B cell (primary cell): Measurements from ENCODE around the gene RNF213. TPM values are rescaled to one million over a fixed set of nuclear protein-coding genes. Genes with fewer than 3 reads are reported as not detected.

ENCODE experiments used
- ATAC-seq: fragments of 200-7000 bp; cut with Tn5 transposase; one replicate; pipeline ENCODE4 v1.10.0; 2021; ENCODE audit warnings: low read depth, mild to moderate bottlenecking, moderate number of reproducible peaks, moderate library complexity
- CTCF ChIA-PET: fragments of 350-600 bp; sonication (Branson Sonifier 250); formaldehyde crosslinking; loops from one replicate; lab custom pipeline; 2021; ENCODE audit warnings: antibody characterized with exemption, inconsistent platforms; lab: Charles Lee
- POLR2A ChIA-PET: fragments of 350-600 bp; sonication (Branson Sonifier 250); formaldehyde crosslinking; loops from one replicate; lab custom pipeline; 2021; ENCODE audit warnings: antibody characterized with exemption; lab: Charles Lee
- DNase-seq: peaks from one replicate; pipeline ENCODE4 v3.0.0; 2013
- H2AFZ ChIP-seq: 2 replicates; pipeline ENCODE4 v1.6.1; 2012; ENCODE audit warnings: mild to moderate bottlenecking, low read depth, low read length; ENCODE audit not compliant: insufficient read depth, poor library complexity, severe bottlenecking
- H3K27ac ChIP-seq, 2 donors: 1 replicate in 1 of 2; 2 replicates in 1 of 2; pipeline ENCODE4 v1.5.1; 2012 to 2013; ENCODE audit warnings: low read length in 2 of 2, mild to moderate bottlenecking in 2 of 2, moderate library complexity in 1 of 2
- H3K27me3 ChIP-seq, 4 experiments: fragments of 200-600 bp in 1 of 4; sonication (generic) in 1 of 4; replicated peaks in 1 of 4; 1 replicate in 2 of 4; 2 replicates in 2 of 4; pipeline versions ENCODE4 v1.6.1 to v1.7.0; 2013 to 2016; ENCODE audit warnings: low read length in 3 of 4, mild to moderate bottlenecking in 2 of 4, mixed read lengths in 1 of 4, moderate library complexity in 1 of 4; ENCODE audit not compliant: insufficient read depth in 4 of 4, control insufficient read depth in 3 of 4; ENCODE audit errors: control extremely low read depth in 1 of 4
- H3K36me3 ChIP-seq, 2 experiments: replicated peaks in 1 of 2; 1 replicate in 1 of 2; 2 replicates in 1 of 2; pipeline versions ENCODE4 v1.6.1 to v1.7.1; 2013; ENCODE audit warnings: low read length in 1 of 2; ENCODE audit not compliant: insufficient read depth in 2 of 2, control insufficient read depth in 1 of 2; ENCODE audit errors: control extremely low read depth in 1 of 2, extremely low read depth in 1 of 2
- H3K4me1 ChIP-seq, 2 donors: fragments of 200-600 bp in 1 of 2; sonication (generic) in 1 of 2; 1 replicate in 1 of 2; 2 replicates in 1 of 2; pipeline versions ENCODE4 v1.5.1 to v1.6.1; 2013 to 2017; ENCODE audit warnings: low read length in 2 of 2; ENCODE audit not compliant: control insufficient read depth in 2 of 2, insufficient read depth in 2 of 2
- H3K4me2 ChIP-seq: replicated peaks from 2 replicates; pipeline ENCODE3; 2012; ENCODE audit warnings: mild to moderate bottlenecking, low read depth, low read length; ENCODE audit not compliant: poor library complexity, severe bottlenecking
- H3K4me3 ChIP-seq, 5 experiments: fragments of 200-600 bp in 1 of 5; sonication (generic) in 1 of 5; 1 replicate in 3 of 5; 2 replicates in 2 of 5; pipeline versions ENCODE4 v1.5.1 to v1.7.0; 2011 to 2016; ENCODE audit warnings: low read length in 4 of 5, mild to moderate bottlenecking in 4 of 5, low read depth in 2 of 5, control low read depth in 1 of 5, moderate library complexity in 1 of 5; ENCODE audit not compliant: insufficient read depth in 1 of 5; ENCODE audit errors: control extremely low read depth in 1 of 5, extremely low read depth in 1 of 5
- H3K79me2 ChIP-seq: fragments of 200-600 bp; sonication (generic); one replicate; pipeline ENCODE4 v1.6.0; 2016; ENCODE audit warnings: low read length; ENCODE audit not compliant: control insufficient read depth, insufficient read depth
- H3K9ac ChIP-seq: fragments of 200-600 bp; sonication (generic); 2 replicates; pipeline ENCODE4 v1.6.1; 2017; ENCODE audit warnings: mild to moderate bottlenecking, low read length, moderate library complexity
- H3K9me3 ChIP-seq, 3 donors: one replicate each; pipeline versions ENCODE4 v1.6.1 to v1.7.1; 2013; ENCODE audit warnings: low read length in 2 of 3; ENCODE audit not compliant: control insufficient read depth in 2 of 3, insufficient read depth in 1 of 3; ENCODE audit errors: control extremely low read depth in 1 of 3
- H4K20me1 ChIP-seq: 2 replicates; pipeline ENCODE4 v1.6.0; 2012; ENCODE audit warnings: mild to moderate bottlenecking, low read length; ENCODE audit not compliant: insufficient read depth, control insufficient read depth, poor library complexity, severe bottlenecking
- H3K27ac Mint-ChIP-seq: one replicate; pipeline ENCODE4 v1.8.0; 2021; ENCODE audit warnings: mixed read lengths
- H3K27me3 Mint-ChIP-seq: one replicate; pipeline ENCODE4 v1.8.0; 2021; ENCODE audit warnings: mixed read lengths
- H3K4me1 Mint-ChIP-seq: one replicate; pipeline ENCODE4 v1.8.0; 2021; ENCODE audit warnings: mixed read lengths
- H3K4me3 Mint-ChIP-seq: one replicate; pipeline ENCODE4 v1.8.0; 2021; ENCODE audit warnings: mixed read lengths
- H3K9me3 Mint-ChIP-seq: one replicate; pipeline ENCODE4 v1.8.0; 2022; ENCODE audit warnings: mixed read lengths; ENCODE audit not compliant: insufficient read depth
- EZH2 ChIP-seq: IDR thresholded peaks from 2 replicates; pipeline ENCODE4 v1.6.1; 2012; ENCODE audit warnings: borderline replicate concordance, low read depth, mild to moderate bottlenecking, moderate library complexity, low read length; ENCODE audit not compliant: insufficient read depth, poor library complexity, severe bottlenecking
- WGBS: methylation state at CpG from one replicate; pipeline ENCODE4 v1.1.5; 2013; ENCODE audit warnings: missing lambda C conversion rate; ENCODE audit not compliant: insufficient coverage; 5-methylcytosine and 5-hydroxymethylcytosine counted together
- intact Hi-C: fragments of 100-400 bp; cut with micrococcal nuclease; formaldehyde crosslinking; loops from one replicate; pipeline ENCODE4 v1.10.0; 2022
- polyA plus RNA-seq: library from polyadenylated mRNA; depleted of rRNA; stranded (reverse); fragments of >200 nt; gene quantifications from 2 replicates; pipeline ENCODE4 v1.2.3, GENCODE V29; 2012
- total RNA-seq, 2 donors: library from RNA; stranded (reverse); fragments of 120-200 nt in 1 of 2; gene quantifications; 1 replicate in 1 of 2; 2 replicates in 1 of 2; pipeline versions ENCODE4 v1.2.3 to v1.2.4, GENCODE V29; 2013 to 2022
- TF ChIP-seq, protein P1 (sequence below): fragments of 200-600 bp; IDR thresholded peaks from one replicate; pipeline ENCODE4 v1.8.0; 2022; ENCODE audit warnings: antibody characterized with exemption, mild to moderate bottlenecking

Gene RNF213
- total and polyA plus RNA-seq, 2 donors (not counting 1 experiment from before 2014, with no cell fraction given): 121 to 287 TPM

GRCh38 chr17:80356231-80356856 is 95.7 kb downstream of the RNF213 start:
- H3K36me3 ChIP-seq: peaks cover 6 to 85% of the 10 kb centered on the region in 2 experiments
- H3K4me1 ChIP-seq: no peaks in the 10 kb centered on the region
- DNase-seq (no peak), ATAC-seq (no peak)
- Mint-ChIP-seq H3K9me3 (no peaks in the 10 kb centered on the region), H3K27me3 (no peaks in the 10 kb centered on the region), H3K27ac (no peak overlapping the region), H3K4me1 (no peaks in the 10 kb centered on the region), H3K4me3 (no peak overlapping the region)
- WGBS: 98% methylated on average over 21 of the region's 24 CpGs
- ChIA-PET POLR2A (no interaction called here), CTCF (no interaction called here)
- no peaks in the 10 kb centered on the region for H3K27me3 ChIP-seq
- H3K79me2 ChIP-seq: peaks cover 6% of the 10 kb centered on the region
- no peak overlapping the region for H3K4me3 ChIP-seq
- H4K20me1 ChIP-seq: no peaks in the 10 kb centered on the region
- intact Hi-C loops: no loop called here
- TF ChIP-seq, protein P1, sequence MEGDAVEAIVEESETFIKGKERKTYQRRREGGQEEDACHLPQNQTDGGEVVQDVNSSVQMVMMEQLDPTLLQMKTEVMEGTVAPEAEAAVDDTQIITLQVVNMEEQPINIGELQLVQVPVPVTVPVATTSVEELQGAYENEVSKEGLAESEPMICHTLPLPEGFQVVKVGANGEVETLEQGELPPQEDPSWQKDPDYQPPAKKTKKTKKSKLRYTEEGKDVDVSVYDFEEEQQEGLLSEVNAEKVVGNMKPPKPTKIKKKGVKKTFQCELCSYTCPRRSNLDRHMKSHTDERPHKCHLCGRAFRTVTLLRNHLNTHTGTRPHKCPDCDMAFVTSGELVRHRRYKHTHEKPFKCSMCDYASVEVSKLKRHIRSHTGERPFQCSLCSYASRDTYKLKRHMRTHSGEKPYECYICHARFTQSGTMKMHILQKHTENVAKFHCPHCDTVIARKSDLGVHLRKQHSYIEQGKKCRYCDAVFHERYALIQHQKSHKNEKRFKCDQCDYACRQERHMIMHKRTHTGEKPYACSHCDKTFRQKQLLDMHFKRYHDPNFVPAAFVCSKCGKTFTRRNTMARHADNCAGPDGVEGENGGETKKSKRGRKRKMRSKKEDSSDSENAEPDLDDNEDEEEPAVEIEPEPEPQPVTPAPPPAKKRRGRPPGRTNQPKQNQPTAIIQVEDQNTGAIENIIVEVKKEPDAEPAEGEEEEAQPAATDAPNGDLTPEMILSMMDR: no peak
- TF ChIP-seq EZH2: no peak
- no peak overlapping the region for H3K27ac ChIP-seq
- H2AFZ ChIP-seq: no peak overlapping the region
- H3K9me3 ChIP-seq: peaks cover 0 to 12% (median 0%) of the 10 kb centered on the region in 3 donors
- no peak overlapping the region for H3K9ac ChIP-seq
- H3K4me2 ChIP-seq: no peak overlapping the region

GRCh38 chr17:80358131-80358530 is 97.5 kb downstream of the RNF213 start:
- intact Hi-C loops: no loop called here
- Histone ChIP-seq H3K4me1 (no peaks in the 10 kb centered on the region), H3K79me2 (no peaks in the 10 kb centered on the region), H3K9me3 (peaks cover 0 to 16% (median 0%) of the 10 kb centered on the region in 3 donors), H3K4me2 (no peak overlapping the region), H4K20me1 (no peaks in the 10 kb centered on the region), H3K4me3 (no peak overlapping the region), H3K36me3 (peaks cover 6 to 82% of the 10 kb centered on the region in 2 experiments), H3K27ac (no peak overlapping the region), H2AFZ (no peak overlapping the region), H3K27me3 (no peaks in the 10 kb centered on the region), H3K9ac (no peak overlapping the region)
- ChIA-PET POLR2A (no interaction called here), CTCF (no interaction called here)
- no peak for TF ChIP-seq EZH2
- TF ChIP-seq, protein P1: no peak
- Mint-ChIP-seq H3K4me1 (no peaks in the 10 kb centered on the region), H3K27ac (no peak overlapping the region), H3K9me3 (no peaks in the 10 kb centered on the region), H3K27me3 (no peaks in the 10 kb centered on the region), H3K4me3 (no peak overlapping the region)
- ATAC-seq: no peak
- no peak for DNase-seq
- WGBS: 100% methylated on average over 4 of the region's 9 CpGs
